ENCODE data around the gene DOCK6.

DOCK6 gene

GRCh38 chr19:11226716-11227166 is 35.6 kb downstream of the DOCK6 start:
- Histone ChIP-seq H3K9me3 (ENCODE audit: control insufficient read depth, insufficient read depth, low read depth, low read length) (no peaks in the 10 kb centered on the region), H3K4me1 (ENCODE audit: control insufficient read depth, insufficient read depth, low read length) (no peaks in the 10 kb centered on the region), H3K27ac (ENCODE audit: extremely low read depth, low read depth, low read length) (no peak overlapping the region), H3K4me3 (ENCODE audit: low read depth, low read length) (no peak overlapping the region), H3K36me3 (ENCODE audit: control insufficient read depth in 2 of 2, insufficient read depth in 1 of 2, low read length in 2 of 2) (peaks cover 0 to 18% of the 10 kb centered on the region in 2 experiments; a peak in 1 of 3 replicates)
- POLR2A ChIA-PET: no interaction called here
- TF ChIP-seq ZNF394 (tag by site-specific recombination; IDR thresholded peaks at IDR 0.05; ENCODE audit: borderline replicate concordance) (no peak), ZBTB8A (tag by site-specific recombination; IDR thresholded peaks at IDR 0.05) (no peak), ZNF366 (tag by site-specific recombination; conservative IDR thresholded peaks at IDR 0.05) (no peak), ZNF10 (tag by site-specific recombination; IDR thresholded peaks at IDR 0.05) (no peak), ZNF830 (tag by site-specific recombination; IDR thresholded peaks at IDR 0.05; ENCODE audit: low read depth) (no peak), ZNF555 (tag by site-specific recombination; conservative IDR thresholded peaks at IDR 0.05) (no peak), ZBTB49 (tag by site-specific recombination; IDR thresholded peaks at IDR 0.05; ENCODE audit: low read depth) (no peak), ZNF658 (tag by site-specific recombination; IDR thresholded peaks at IDR 0.05) (no peak), ZNF792 (tag by site-specific recombination; IDR thresholded peaks at IDR 0.05) (peak; percentile 99), ZNF530 (tag by site-specific recombination; IDR thresholded peaks at IDR 0.05; ENCODE audit: low read depth) (no peak), ZNF623 (tag by site-specific recombination; IDR thresholded peaks at IDR 0.05) (peak; percentile 98), HOXC10 (CRISPR knock-in tag; IDR thresholded peaks at IDR 0.05) (no peak), ZNF621 (tag by site-specific recombination; IDR thresholded peaks at IDR 0.05) (no peak), ZIC2 (tag by site-specific recombination; IDR thresholded peaks at IDR 0.05) (no peak)
- CTCF ChIA-PET: interaction anchor here (0.7 to 1.8 kb wide), 4 partner anchors 17 to 1205 kb away, joined by 3 to 5 read pairs (median 5); no protein-coding TSS in a partner anchor

GRCh38 chr19:11225815-11226214 is 36.5 kb downstream of the DOCK6 start:
- TF ChIP-seq ZNF530 (tag by site-specific recombination; IDR thresholded peaks at IDR 0.05; ENCODE audit: low read depth): no peak
- no peak for TF ChIP-seq ZNF311 (tag by site-specific recombination; IDR thresholded peaks at IDR 0.05; ENCODE audit: borderline replicate concordance)
- TF ChIP-seq ZNF157 (tag by site-specific recombination; IDR thresholded peaks at IDR 0.05): no peak
- no peak for TF ChIP-seq ZNF792 (tag by site-specific recombination; IDR thresholded peaks at IDR 0.05)
- TF ChIP-seq KLF8 (tag by site-specific recombination; IDR thresholded peaks at IDR 0.05): no peak
- TF ChIP-seq, protein P1, sequence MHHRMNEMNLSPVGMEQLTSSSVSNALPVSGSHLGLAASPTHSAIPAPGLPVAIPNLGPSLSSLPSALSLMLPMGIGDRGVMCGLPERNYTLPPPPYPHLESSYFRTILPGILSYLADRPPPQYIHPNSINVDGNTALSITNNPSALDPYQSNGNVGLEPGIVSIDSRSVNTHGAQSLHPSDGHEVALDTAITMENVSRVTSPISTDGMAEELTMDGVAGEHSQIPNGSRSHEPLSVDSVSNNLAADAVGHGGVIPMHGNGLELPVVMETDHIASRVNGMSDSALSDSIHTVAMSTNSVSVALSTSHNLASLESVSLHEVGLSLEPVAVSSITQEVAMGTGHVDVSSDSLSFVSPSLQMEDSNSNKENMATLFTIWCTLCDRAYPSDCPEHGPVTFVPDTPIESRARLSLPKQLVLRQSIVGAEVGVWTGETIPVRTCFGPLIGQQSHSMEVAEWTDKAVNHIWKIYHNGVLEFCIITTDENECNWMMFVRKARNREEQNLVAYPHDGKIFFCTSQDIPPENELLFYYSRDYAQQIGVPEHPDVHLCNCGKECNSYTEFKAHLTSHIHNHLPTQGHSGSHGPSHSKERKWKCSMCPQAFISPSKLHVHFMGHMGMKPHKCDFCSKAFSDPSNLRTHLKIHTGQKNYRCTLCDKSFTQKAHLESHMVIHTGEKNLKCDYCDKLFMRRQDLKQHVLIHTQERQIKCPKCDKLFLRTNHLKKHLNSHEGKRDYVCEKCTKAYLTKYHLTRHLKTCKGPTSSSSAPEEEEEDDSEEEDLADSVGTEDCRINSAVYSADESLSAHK (tag by site-specific recombination; IDR thresholded peaks at IDR 0.05): no peak
- no peak for TF ChIP-seq ZNF266 (tag by site-specific recombination; IDR thresholded peaks at IDR 0.05; ENCODE audit: low read depth)
- TF ChIP-seq ZNF121 (tag by site-specific recombination; IDR thresholded peaks at IDR 0.05): peak; percentile 83
- ChIA-PET POLR2A (no interaction called here), CTCF (interaction anchor here (0.5 to 1.8 kb wide), 4 partner anchors 16 to 361 kb away, joined by 3 to 5 read pairs (median 4); no protein-coding TSS in a partner anchor)

More at GRCh38 chr19:11225815-11226214, 36.5 kb downstream of the DOCK6 start:
- H3K27ac ChIP-seq (ENCODE audit: extremely low read depth, low read depth, low read length): no peak overlapping the region
- H3K9me3 ChIP-seq (ENCODE audit: control insufficient read depth, insufficient read depth, low read depth, low read length): no peaks in the 10 kb centered on the region
- H3K4me3 ChIP-seq (ENCODE audit: low read depth, low read length): no peak overlapping the region
- no peaks in the 10 kb centered on the region for H3K4me1 ChIP-seq (ENCODE audit: control insufficient read depth, insufficient read depth, low read length)
- peaks cover 0 to 24% of the 10 kb centered on the region in 2 experiments; a peak in 1 of 3 replicates for H3K36me3 ChIP-seq (ENCODE audit: control insufficient read depth in 2 of 2, insufficient read depth in 1 of 2, low read length in 2 of 2)
